ENCODE measurements around the gene CSTF2T.

CSTF2T gene

GRCh38 chr10:51699475-51700227, at the start of gene CSTF2T:
CSTF2T (minus strand) TSS chr10:51699595; CDS start chr10:51699549, 46 bp downstream.
- peak; percentile 90 for DNase-seq

- no peak for DNase-seq
These were observed 49.6 kb upstream of the CSTF2T start for GRCh38 chr10:51748959-51749358.

GRCh38 chr10:51747216-51747615, 47.8 kb upstream of the CSTF2T start:
- DNase-seq = no peak

GRCh38 chr10:51745397-51745796, 46.0 kb upstream of the CSTF2T start:
- no peak for DNase-seq

GRCh38 chr10:51744235-51745000, 45.0 kb upstream of the CSTF2T start:
- no peak for DNase-seq

- DNase-seq = no peak
These were observed 43.8 kb upstream of the CSTF2T start for GRCh38 chr10:51743146-51743545.

- no peak for DNase-seq
These were observed 33.7 kb upstream of the CSTF2T start for GRCh38 chr10:51733057-51733456.

GRCh38 chr10:51729822-51730555, 30.6 kb upstream of the CSTF2T start:
- DNase-seq = no peak

- DNase-seq = no peak
These were observed 24.6 kb upstream of the CSTF2T start for GRCh38 chr10:51724038-51724437.

- no peak for DNase-seq
These were observed 19.5 kb upstream of the CSTF2T start for GRCh38 chr10:51718804-51719291.

GRCh38 chr10:51716981-51717380, 17.6 kb upstream of the CSTF2T start:
- DNase-seq = no peak

- DNase-seq = no peak
These were observed 12.1 kb upstream of the CSTF2T start for GRCh38 chr10:51711519-51711891.

GRCh38 chr10:51709324-51709972, 10.1 kb upstream of the CSTF2T start:
- no peak for DNase-seq

- DNase-seq = no peak
These were observed 9.2 kb upstream of the CSTF2T start for GRCh38 chr10:51708609-51709008.

GRCh38 chr10:51707821-51708424, 8.5 kb upstream of the CSTF2T start:
- no peak for DNase-seq

GRCh38 chr10:51707392-51707791, 8.0 kb upstream of the CSTF2T start:
- DNase-seq = no peak

- no peak for DNase-seq
These were observed 6.8 kb upstream of the CSTF2T start for GRCh38 chr10:51706225-51706624.

GRCh38 chr10:51705774-51706173, 6.4 kb upstream of the CSTF2T start:
- no peak for DNase-seq

GRCh38 chr10:51700228-51700817, 928 bp upstream of the CSTF2T start:
- no peak for DNase-seq

- DNase-seq = no peak
These were observed 285 bp downstream of the CSTF2T start for GRCh38 chr10:51699145-51699474.

GRCh38 chr10:51698473-51699063, 827 bp downstream of the CSTF2T start:
- DNase-seq = no peak

- DNase-seq = no peak
These were observed 3.1 kb downstream of the CSTF2T start for GRCh38 chr10:51696251-51696650.
